Suppressor macrophage (primary cell): Measurements from ENCODE around the gene RMND1.
"Not testable (repeated sequence)": the region's sequence is repeated elsewhere in the genome, so short reads cannot be mapped to it uniquely, and the experiment has no call there.

Experiments used
- DNase-seq, 4 experiments: peaks; one replicate each; pipeline ENCODE4 v3.0.0-alpha.2; 2020 to 2022

Gene RMND1

GRCh38 chr6:151452750-151453427 is 963 bp upstream of the RMND1 start:
- peak in 1 of 4 experiments; percentile 14 for DNase-seq

DNA sequence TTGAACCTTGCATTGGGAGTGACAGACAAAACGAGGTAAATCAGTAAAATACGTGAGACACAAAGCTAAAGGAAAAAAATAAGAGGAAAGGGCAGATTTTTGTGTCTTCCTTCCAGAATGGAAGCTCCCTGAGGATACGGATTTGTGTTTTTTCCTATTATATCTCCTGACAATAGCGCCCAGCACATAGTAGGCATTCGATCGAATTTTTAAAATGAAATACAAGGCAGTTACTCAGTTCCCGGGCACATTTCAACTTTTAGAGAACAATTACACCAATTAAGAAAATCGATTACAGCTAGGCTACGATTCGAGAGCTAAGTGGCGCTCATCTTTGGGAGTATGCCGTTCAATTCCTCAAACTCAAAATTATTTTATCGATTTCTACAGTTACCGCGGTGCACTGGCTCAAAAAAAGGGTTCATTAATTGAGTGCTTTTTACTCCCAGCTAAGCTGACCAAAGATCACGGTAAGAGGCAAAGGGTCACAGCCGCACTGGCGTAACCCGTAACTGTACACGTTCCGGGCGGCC is 443 bp downstream of the RMND1 start:
- no peak for DNase-seq

- not testable (repeated sequence) for DNase-seq
Observed at GRCh38 chr6:151450928-151451327, 998 bp downstream of the RMND1 start.

DNA sequence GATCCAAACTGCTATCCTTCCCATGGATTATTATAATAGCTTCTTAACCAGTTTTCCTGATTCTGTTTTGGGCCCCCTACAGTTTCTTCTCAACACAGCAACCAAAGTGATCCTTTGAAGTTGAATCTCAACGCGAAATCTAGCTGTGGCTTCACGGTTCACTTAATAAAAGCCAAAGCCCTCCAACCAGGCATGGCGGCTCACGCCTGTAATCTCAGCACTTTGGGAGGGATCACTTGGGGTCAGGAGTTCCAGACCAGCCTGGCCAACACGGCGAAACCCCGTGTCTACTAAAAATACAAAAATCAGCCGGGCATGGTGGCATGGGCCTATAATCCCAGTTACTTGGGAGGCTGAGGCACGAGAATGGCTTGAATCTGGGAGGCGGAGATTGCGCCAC is 3.3 kb downstream of the RMND1 start:
- no peak for DNase-seq

- DNase-seq: no peak
Observed at GRCh38 chr6:151447237-151447636, 4.7 kb downstream of the RMND1 start.

GRCh38 chr6:151445482-151445881 is 6.4 kb downstream of the RMND1 start:
- no peak for DNase-seq

DNA sequence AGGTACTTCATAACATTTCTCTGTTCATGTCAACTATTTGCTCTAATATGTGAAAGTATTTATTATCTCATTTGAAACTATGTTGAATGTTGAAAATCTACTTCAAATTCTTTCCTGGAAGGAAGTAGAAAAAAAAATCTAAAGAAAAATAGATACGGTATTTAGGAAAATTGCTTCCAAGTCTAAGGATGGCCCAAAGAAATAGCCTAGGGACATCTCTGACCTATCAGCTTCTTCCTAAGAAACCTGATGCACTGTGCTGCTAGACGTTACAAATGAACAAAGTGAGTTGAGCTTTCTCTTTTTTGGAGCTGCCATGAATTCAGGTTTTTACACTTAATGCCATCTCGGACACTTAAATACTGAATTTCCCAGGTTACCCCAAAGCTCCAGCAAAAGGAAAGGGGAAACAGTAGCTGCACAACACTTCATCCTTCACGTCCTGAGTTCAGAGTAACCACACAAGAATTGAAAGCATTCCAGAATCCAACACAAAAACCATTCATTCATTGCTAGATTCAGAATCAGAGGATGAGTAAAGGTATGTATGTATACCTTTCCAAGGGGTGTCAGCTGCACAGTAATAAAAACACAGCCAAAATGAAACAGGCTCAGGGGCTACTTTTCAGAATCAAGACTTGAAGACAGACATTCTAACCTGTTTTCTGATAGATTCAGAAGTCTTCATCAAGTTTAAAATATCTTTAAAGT is 7.9 kb downstream of the RMND1 start:
- no peak for DNase-seq

DNA sequence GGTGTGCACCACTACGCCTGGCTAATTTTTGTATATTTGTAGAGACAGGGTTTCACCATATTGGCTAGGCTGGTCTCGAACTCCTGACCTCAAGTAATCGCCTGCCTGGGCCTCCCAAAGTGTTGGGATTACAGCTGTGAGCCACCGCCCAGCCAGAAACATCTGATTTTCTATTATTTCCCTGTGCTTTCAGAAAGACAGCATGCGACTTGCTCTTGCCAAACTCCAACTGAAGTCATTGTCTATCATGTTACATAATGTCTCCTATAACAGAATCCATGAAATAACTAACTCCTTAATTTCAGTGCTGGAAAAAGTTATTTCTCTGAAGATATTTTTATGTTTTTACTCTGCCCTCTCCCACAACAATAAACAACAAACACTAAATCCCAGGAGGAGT is 8.5 kb downstream of the RMND1 start:
- no peak for DNase-seq

- DNase-seq: no peak
Observed at GRCh38 chr6:151442371-151442770, 9.6 kb downstream of the RMND1 start.

- DNase-seq: no peak
Observed at GRCh38 chr6:151441390-151442166, 10.3 kb downstream of the RMND1 start.

DNA sequence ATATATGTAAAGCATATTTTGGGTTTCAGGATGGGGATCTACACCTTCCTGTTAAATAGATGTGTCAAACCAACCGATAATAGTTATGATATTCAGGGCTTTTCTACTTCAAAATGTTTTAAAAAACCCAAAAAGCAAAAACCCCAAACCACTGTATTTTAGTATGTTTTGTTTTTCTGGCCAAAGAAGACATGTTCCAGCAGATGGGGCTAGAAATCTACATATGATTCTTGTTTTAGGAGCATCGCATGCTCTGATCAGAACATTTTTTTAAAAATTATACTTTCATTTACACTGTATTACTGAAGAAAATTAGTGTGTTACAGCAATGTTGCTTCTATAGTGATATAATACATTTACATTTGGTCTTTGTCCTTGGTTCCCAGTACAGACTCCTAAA is 11.0 kb downstream of the RMND1 start:
- peak in 3 of 4 experiments; percentile 18 to 51 (median 33) for DNase-seq

DNA sequence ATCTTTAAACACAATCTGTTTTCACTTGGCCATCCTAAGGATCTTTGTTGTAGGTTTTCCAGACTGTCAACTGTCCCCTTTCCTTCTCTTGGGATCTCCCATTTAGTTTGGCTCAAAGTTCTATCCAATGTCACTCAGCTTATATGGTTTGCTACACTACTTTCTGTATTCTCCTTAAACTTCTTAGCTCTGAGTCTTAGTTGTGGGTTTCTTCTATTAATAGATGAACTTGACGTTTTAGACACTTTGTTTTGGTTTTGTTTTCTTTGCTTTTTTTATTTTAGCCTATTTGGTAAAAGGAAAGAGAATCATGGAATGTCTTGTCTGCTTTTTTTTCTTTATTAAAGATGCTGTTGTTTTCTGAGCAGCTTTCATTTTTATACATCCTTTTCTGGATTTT is 11.4 kb downstream of the RMND1 start:
- DNase-seq: no peak

- DNase-seq: no peak
Observed at GRCh38 chr6:151437401-151437800, 14.5 kb downstream of the RMND1 start.

DNA sequence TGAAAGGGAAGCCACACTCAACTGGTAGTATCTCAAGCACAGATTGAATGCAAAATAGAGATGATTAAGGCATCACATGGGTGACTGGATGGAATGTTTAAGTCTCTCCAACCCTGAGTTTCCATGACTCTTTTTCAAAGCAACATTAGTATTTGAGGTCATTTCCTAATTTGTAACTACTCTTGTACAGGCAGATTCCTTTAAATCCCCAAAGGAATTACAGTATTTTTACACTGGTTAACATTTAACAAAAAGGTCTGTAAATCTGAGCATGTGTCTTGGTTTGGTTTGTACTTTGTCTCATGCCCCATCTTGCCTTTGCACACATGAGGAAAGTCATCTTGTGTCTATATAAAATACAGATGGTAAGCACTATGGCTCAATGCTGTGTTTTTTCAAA is 15.1 kb downstream of the RMND1 start:
- no peak for DNase-seq

DNA sequence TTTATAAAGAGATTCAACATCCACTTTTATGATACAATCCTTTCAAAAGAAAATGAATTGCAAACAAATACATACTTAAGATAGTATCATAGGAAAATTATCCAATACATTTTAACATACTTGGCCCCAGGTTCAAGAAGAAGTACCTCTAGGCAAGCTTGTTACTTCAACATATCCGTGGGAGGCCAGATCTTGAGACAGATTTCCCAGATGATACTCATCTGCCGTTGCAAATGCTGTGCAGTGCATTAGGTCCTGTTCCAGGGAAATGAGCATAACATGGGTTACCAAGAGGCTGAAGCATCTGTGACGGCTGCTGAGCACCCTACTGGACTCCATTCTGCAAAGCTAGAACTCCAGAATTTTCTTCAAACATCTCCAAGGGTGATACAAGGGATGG is 15.6 kb downstream of the RMND1 start:
- DNase-seq: peak in 3 of 4 experiments; percentile 14 to 39 (median 31)

DNA sequence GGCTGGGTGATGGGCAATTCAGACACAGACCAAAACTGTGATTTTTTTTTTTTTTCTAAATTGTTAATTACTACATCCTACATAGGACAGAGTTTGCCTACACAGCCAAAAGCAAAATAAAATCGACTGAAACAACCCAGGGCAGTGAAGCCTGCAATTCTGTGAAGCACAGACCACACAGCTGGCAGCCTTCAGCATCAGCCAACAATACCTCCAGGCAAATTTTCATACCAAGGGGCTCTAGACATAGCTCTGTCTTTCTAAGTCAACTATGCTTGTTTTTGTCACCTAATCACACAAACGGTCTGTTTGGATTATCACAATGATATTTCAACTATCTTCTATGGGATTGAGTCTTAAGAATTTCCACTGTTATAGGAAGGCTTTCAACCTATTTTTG is 17.6 kb downstream of the RMND1 start:
- no peak for DNase-seq

- DNase-seq: no peak
Observed at GRCh38 chr6:151432651-151433050, 19.3 kb downstream of the RMND1 start.

GRCh38 chr6:151431337-151431736 is 20.6 kb downstream of the RMND1 start:
- DNase-seq: no peak

DNA sequence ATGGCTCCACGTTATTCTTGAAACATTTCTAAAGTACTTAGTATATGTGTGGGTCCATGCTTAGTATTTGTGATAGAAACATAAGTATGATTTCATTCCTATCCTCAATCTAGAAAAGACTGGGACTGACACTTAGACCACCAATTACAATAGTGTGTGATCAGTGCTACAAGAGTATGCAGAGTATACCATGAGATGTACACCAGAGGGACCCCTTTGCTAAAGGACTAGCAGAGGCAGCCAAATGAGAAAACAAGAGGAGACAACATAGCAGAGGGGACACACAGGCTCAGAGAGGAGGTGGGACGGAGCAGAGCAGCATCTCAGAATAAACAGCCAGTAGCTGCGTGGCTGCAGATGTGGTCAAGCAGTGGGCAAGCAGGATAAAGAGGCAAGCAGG is 21.0 kb downstream of the RMND1 start:
- no peak for DNase-seq

DNA sequence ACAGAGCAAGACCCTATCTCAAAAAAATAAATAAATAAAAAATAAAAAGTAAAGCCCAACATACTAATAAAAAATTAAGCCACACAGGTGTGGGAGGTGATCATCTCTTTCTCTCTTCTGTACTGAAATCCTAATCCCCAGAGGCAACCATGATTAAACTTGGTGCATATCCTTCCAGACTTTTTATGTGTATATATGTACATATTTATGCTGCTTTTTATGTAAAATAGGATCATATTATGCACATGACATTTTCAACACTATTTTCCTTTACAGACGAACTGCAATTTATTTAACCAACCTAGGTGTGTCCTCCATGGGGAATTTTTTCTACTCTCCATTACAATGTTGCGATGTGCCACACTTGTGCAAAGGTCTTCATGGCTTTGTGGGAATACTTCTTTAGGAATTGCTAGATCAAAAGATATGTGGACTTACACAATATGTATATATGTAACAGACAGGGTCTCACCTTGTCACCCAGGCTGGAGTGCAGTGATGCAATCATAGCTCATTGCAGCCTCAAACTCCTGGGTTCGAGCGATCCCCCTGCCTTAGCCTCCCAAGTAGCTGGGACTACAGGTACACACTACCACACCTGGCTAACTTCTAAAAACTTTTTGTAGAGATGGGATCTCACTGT is 23.7 kb downstream of the RMND1 start:
- no peak for DNase-seq

- DNase-seq: no peak
Observed at GRCh38 chr6:151425561-151425960, 26.4 kb downstream of the RMND1 start.

DNA sequence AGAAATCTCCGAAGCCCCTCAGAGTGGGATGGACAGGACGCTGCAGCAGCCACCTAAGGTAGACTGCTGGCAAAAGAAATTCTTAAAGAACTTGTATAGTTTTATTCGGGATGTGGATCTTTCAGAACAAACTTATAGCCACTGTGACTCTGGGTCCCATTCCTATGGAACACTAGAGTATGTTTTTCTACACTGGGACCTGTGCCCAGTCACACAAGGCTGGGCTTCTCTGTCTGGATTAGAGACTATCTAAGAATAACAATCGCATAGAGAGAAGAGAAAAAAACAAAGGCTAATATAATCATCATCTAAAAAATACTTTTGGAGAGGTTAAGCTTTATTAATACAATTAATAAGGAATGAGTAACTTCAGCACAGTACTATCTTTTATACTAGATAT is 28.9 kb downstream of the RMND1 start:
- no peak for DNase-seq

GRCh38 chr6:151417477-151417876 is 34.4 kb downstream of the RMND1 start:
- no peak for DNase-seq
